Measurements from ENCODE around the gene EPM2A.

DNA sequence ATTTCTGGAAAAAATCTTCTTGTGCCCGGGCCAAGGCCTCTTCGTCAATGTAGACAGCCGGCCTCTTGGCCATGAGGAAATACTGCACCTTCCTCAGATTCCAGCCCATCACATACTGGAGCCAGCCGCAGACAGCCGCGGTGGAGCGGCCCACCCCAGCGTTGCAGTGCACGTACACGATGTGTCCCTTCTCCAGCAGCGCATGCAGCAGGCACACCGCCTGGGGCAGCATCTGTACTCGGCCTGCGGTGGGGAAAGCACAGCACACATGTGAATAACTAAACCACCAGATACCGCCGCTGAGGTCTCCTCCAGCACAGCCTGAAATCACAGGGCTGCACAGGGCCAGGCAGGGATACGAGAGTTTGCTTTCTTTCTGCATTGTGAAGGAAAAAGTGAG is 107.9 kb downstream of the EPM2A start:
- TF ChIP-seq, protein P1, sequence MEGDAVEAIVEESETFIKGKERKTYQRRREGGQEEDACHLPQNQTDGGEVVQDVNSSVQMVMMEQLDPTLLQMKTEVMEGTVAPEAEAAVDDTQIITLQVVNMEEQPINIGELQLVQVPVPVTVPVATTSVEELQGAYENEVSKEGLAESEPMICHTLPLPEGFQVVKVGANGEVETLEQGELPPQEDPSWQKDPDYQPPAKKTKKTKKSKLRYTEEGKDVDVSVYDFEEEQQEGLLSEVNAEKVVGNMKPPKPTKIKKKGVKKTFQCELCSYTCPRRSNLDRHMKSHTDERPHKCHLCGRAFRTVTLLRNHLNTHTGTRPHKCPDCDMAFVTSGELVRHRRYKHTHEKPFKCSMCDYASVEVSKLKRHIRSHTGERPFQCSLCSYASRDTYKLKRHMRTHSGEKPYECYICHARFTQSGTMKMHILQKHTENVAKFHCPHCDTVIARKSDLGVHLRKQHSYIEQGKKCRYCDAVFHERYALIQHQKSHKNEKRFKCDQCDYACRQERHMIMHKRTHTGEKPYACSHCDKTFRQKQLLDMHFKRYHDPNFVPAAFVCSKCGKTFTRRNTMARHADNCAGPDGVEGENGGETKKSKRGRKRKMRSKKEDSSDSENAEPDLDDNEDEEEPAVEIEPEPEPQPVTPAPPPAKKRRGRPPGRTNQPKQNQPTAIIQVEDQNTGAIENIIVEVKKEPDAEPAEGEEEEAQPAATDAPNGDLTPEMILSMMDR (IDR thresholded peaks at IDR 0.05), result no peak
- no peak for TF ChIP-seq POLR2A (IDR thresholded peaks at IDR 0.05)
